Glomerular visceral epithelial cell (primary cell): Measurements from ENCODE around the gene ELP2.
A peak's percentile ranks its signal among the peaks of the same experiment; 100 is the strongest.
"Not testable (repeated sequence)": the region's sequence is repeated elsewhere in the genome, so short reads cannot be mapped to it uniquely, and the experiment has no call there.

Experiments used
- DNase-seq: peaks from one replicate; pipeline ENCODE4 v3.0.0-alpha.2; 2016; ENCODE audit errors: extremely low spot score

The ELP2 gene

GRCh38 chr18:36160959-36161371 lies 31.3 kb downstream of the ELP2 start:
- DNase-seq, result no peak

GRCh38 chr18:36162981-36163380 lies 33.3 kb downstream of the ELP2 start:
- DNase-seq, result no peak

- DNase-seq, result no peak
Measured at GRCh38 chr18:36167692-36168218, 38.1 kb downstream of the ELP2 start.

- not testable (repeated sequence) for DNase-seq
Measured at GRCh38 chr18:36168296-36168695, 38.6 kb downstream of the ELP2 start.

- no peak for DNase-seq
Measured at GRCh38 chr18:36169938-36170337, 40.2 kb downstream of the ELP2 start.

GRCh38 chr18:36175481-36175880 lies 45.8 kb downstream of the ELP2 start:
- no peak for DNase-seq

GRCh38 chr18:36176177-36176584 lies 46.5 kb downstream of the ELP2 start:
- no peak for DNase-seq

GRCh38 chr18:36176711-36177110 lies 47.0 kb downstream of the ELP2 start:
- DNase-seq, result no peak

- DNase-seq, result no peak
Measured at GRCh38 chr18:36177913-36178312, 48.2 kb downstream of the ELP2 start.

- DNase-seq, result peak; percentile 50
Measured at GRCh38 chr18:36179562-36180355, 50.1 kb downstream of the ELP2 start.

- no peak for DNase-seq
Measured at GRCh38 chr18:36181441-36181840, 51.7 kb downstream of the ELP2 start.

- DNase-seq, result no peak
Measured at GRCh38 chr18:36181898-36182506, 52.3 kb downstream of the ELP2 start.

GRCh38 chr18:36183033-36183432 lies 53.3 kb downstream of the ELP2 start:
- DNase-seq, result no peak

- no peak for DNase-seq
Measured at GRCh38 chr18:36183987-36184386, 54.3 kb downstream of the ELP2 start.

- DNase-seq, result no peak
Measured at GRCh38 chr18:36185157-36185556, 55.5 kb downstream of the ELP2 start.

- DNase-seq, result no peak
Measured at GRCh38 chr18:36185901-36186460, 56.3 kb downstream of the ELP2 start.

- peak; percentile 44 for DNase-seq
Measured at GRCh38 chr18:36186461-36187192, 56.9 kb downstream of the ELP2 start.

- DNase-seq, result peak; percentile 74
Measured at GRCh38 chr18:36187193-36187825, 57.6 kb downstream of the ELP2 start, which contains the start of gene MOCOS. Gene MOCOS (plus strand): TSS chr18:36187497. CDS start chr18:36187540, 43 bp downstream.

- peak; percentile 23 for DNase-seq
Measured at GRCh38 chr18:36187826-36188721, 58.4 kb downstream of the ELP2 start.

GRCh38 chr18:36188916-36189315 lies 59.2 kb downstream of the ELP2 start:
- no peak for DNase-seq
